A549 treated with CpdA at 1 μM for 4 hours (cell line): Measurements from ENCODE around the gene PPIL4. TPM values are rescaled to one million over a fixed set of nuclear protein-coding genes. Genes with fewer than 3 reads are reported as not detected.

ENCODE experiments used
- total RNA-seq: library from RNA; stranded (reverse); fragments of 200-300 nt; extraction: Qiagen RNA extraction; gene quantifications from 5 replicates; pipeline ENCODE4 v1.2.3, GENCODE V29; 2022; ENCODE audit warnings: low read depth

Gene PPIL4
- total RNA-seq = 14.1 to 24.1 TPM (median 15.9 TPM) in 5 replicates

GRCh38 chr6:149545754-149546471, at the start of gene PPIL4:
TSS of gene PPIL4 (minus strand) at chr6:149546043. CDS start at chr6:149546005, 38 bp downstream.

GRCh38 chr6:149565527-149566409, 19.9 kb upstream of the PPIL4 start, which contains the start of gene GINM1:
TSS of gene GINM1 (plus strand) at chr6:149566375. CDS start at chr6:149566415, 40 bp downstream.

GRCh38 chr6:149484733-149485700, 60.8 kb downstream of the PPIL4 start, which contains the start of gene ZC3H12D:
TSS of gene ZC3H12D (minus strand) at chr6:149485014. CDS start at chr6:149474543, 10,471 bp downstream.

Other genes with a start within 250 kb of the PPIL4 start
- 21.7 to 29.5 TPM (median 23.7 TPM) in 5 replicates for gene TAB2, start 228.3 kb downstream of the PPIL4 start, total RNA-seq
- gene SUMO4, start 145.8 kb downstream of the PPIL4 start, total RNA-seq = 0.08 TPM in 1 of 5 replicates, not detected in the others
- 0.10 to 0.21 TPM (median 0.14 TPM) in 5 replicates for gene ZC3H12D, start 61.0 kb downstream of the PPIL4 start, total RNA-seq
- gene GINM1, start 20.3 kb upstream of the PPIL4 start, total RNA-seq = 23.4 to 30.9 TPM (median 26.4 TPM) in 5 replicates
- 10.1 to 13.5 TPM (median 10.6 TPM) in 5 replicates for gene KATNA1, start 102.7 kb upstream of the PPIL4 start, total RNA-seq
- gene LATS1, start 172.1 kb upstream of the PPIL4 start, total RNA-seq = 5.8 to 7.6 TPM (median 7.5 TPM) in 5 replicates
- 13.6 to 16.9 TPM (median 15.4 TPM) in 5 replicates for gene NUP43, start 200.5 kb upstream of the PPIL4 start, total RNA-seq
- 85.1 to 96.6 TPM (median 87.3 TPM) in 5 replicates for gene PCMT1, start 203.7 kb upstream of the PPIL4 start, total RNA-seq